IMR-90 (cell line): Measurements from ENCODE around the gene GUCY1A2. TPM values are rescaled to one million over a fixed set of nuclear protein-coding genes. Genes with fewer than 3 reads are reported as not detected.

Source experiments
- ATAC-seq: fragments of 200-7000 bp; cut with Tn5 transposase; 2 replicates; pipeline ENCODE4 v1.9.1; 2020; ENCODE audit warnings: low read depth, mild to moderate bottlenecking, moderate library complexity
- BruUV-seq: library from RNA; stranded (reverse); fragments of 400-500 nt; replicated peaks from 2 replicates; lab custom pipeline; 2021; lab: Mats Ljungman, UMichigan
- CTCF ChIA-PET: fragments of 300-600 bp; formaldehyde crosslinking; extraction: SDS; loops from one replicate; lab custom pipeline; 2021; ENCODE audit warnings: antibody characterized with exemption; lab: Yijun Ruan, JAX
- POLR2A ChIA-PET: fragments of 300-600 bp; sonication (Branson Sonifier 250); formaldehyde crosslinking; loops from one replicate; lab custom pipeline; 2022; ENCODE audit warnings: antibody characterized with exemption; ENCODE audit not compliant: unreplicated experiment; lab: Charles Lee
- DNase-seq: peaks from one replicate; pipeline ENCODE4 v3.0.0; 2013
- H2AFZ ChIP-seq: replicated peaks from 2 replicates; pipeline ENCODE3; 2013; ENCODE audit warnings: low read length, mild to moderate bottlenecking; ENCODE audit not compliant: poor library complexity
- H2AK5ac ChIP-seq: 2 replicates; pipeline ENCODE4 v1.6.1; 2013; ENCODE audit warnings: low read depth, low read length, inconsistent platforms
- H2AK9ac ChIP-seq: replicated peaks from 2 replicates; pipeline ENCODE3; 2013; ENCODE audit warnings: mild to moderate bottlenecking, low read depth, low read length, moderate library complexity; ENCODE audit not compliant: poor library complexity
- H2BK120ac ChIP-seq: 2 replicates; pipeline ENCODE4 v1.6.1; 2013; ENCODE audit warnings: low read depth, low read length, inconsistent platforms
- H2BK15ac ChIP-seq: 3 replicates; pipeline ENCODE4 v1.6.1; 2013; ENCODE audit warnings: low read depth, low read length, inconsistent platforms
- H2BK20ac ChIP-seq: 2 replicates; pipeline ENCODE4 v1.6.1; 2013; ENCODE audit warnings: low read depth, mild to moderate bottlenecking, inconsistent platforms, low read length, moderate library complexity
- H2BK5ac ChIP-seq: 2 replicates; pipeline ENCODE4 v1.6.1; 2013; ENCODE audit warnings: mild to moderate bottlenecking, low read depth, low read length, inconsistent platforms; ENCODE audit not compliant: poor library complexity, severe bottlenecking
- H3K14ac ChIP-seq: replicated peaks from 2 replicates; pipeline ENCODE4 v1.6.1; 2013; ENCODE audit warnings: low read depth, low read length, inconsistent platforms
- H3K18ac ChIP-seq: 2 replicates; pipeline ENCODE4 v1.6.1; 2013; ENCODE audit warnings: low read depth, low read length, control low read depth
- H3K23ac ChIP-seq: 2 replicates; pipeline ENCODE4 v1.6.1; 2013; ENCODE audit warnings: low read depth, low read length, inconsistent platforms
- H3K27ac ChIP-seq: 2 replicates; pipeline ENCODE4 v1.5.1; 2013; ENCODE audit warnings: mild to moderate bottlenecking, control low read depth, low read length; ENCODE audit not compliant: insufficient read depth
- H3K27me3 ChIP-seq: 2 replicates; pipeline ENCODE4 v1.6.1; 2013; ENCODE audit warnings: low read length; ENCODE audit not compliant: control insufficient read depth, insufficient read depth
- H3K36me3 ChIP-seq: 2 replicates; pipeline ENCODE4 v1.6.1; 2013; ENCODE audit warnings: low read length, mixed read lengths; ENCODE audit not compliant: control insufficient read depth, insufficient read depth
- H3K4ac ChIP-seq: 2 replicates; pipeline ENCODE4 v1.6.1; 2013; ENCODE audit warnings: low read depth, low read length, inconsistent platforms
- H3K4me1 ChIP-seq: 2 replicates; pipeline ENCODE4 v1.6.1; 2013; ENCODE audit warnings: low read length, mixed read lengths; ENCODE audit not compliant: control insufficient read depth, insufficient read depth
- H3K4me2 ChIP-seq: 2 replicates; pipeline ENCODE4 v1.6.1; 2013; ENCODE audit warnings: low read depth, mild to moderate bottlenecking, control low read depth, low read length, moderate library complexity
- H3K4me3 ChIP-seq: 2 replicates; pipeline ENCODE4 v1.5.1; 2013; ENCODE audit warnings: low read depth, mild to moderate bottlenecking, control low read depth, low read length, moderate library complexity; ENCODE audit not compliant: insufficient read depth
- H3K56ac ChIP-seq: 2 replicates; pipeline ENCODE4 v1.6.1; 2013; ENCODE audit warnings: low read length, inconsistent platforms; ENCODE audit not compliant: insufficient read depth; ENCODE audit errors: extremely low read depth
- H3K79me1 ChIP-seq, 2 experiments: 2 replicates each; pipeline ENCODE4 v1.6.1; 2013; ENCODE audit warnings: low read length in 2 of 2, inconsistent platforms in 1 of 2, low read depth in 1 of 2
- H3K9ac ChIP-seq: 2 replicates; pipeline ENCODE4 v1.6.1; 2013; ENCODE audit warnings: low read depth, low read length, control low read depth
- H3K9me1 ChIP-seq: 2 replicates; pipeline ENCODE4 v1.6.1; 2013; ENCODE audit warnings: low read length, inconsistent platforms; ENCODE audit not compliant: insufficient read depth
- H3K9me3 ChIP-seq: 2 replicates; pipeline ENCODE4 v1.6.1; 2013; ENCODE audit warnings: low read length; ENCODE audit not compliant: control insufficient read depth, insufficient read depth
- H4K20me1 ChIP-seq: 2 replicates; pipeline ENCODE4 v1.6.1; 2013; ENCODE audit warnings: low read length, inconsistent platforms; ENCODE audit not compliant: insufficient read depth
- H4K5ac ChIP-seq: 2 replicates; pipeline ENCODE4 v1.6.1; 2013; ENCODE audit warnings: mild to moderate bottlenecking, low read depth, low read length, control low read depth
- H4K8ac ChIP-seq, 2 experiments: 2 replicates each; pipeline ENCODE4 v1.6.1; 2013; ENCODE audit warnings: low read depth in 2 of 2, low read length in 2 of 2, control low read depth in 1 of 2, inconsistent platforms in 1 of 2
- H4K91ac ChIP-seq: 2 replicates; pipeline ENCODE4 v1.6.1; 2013; ENCODE audit warnings: low read depth, low read length, inconsistent platforms; ENCODE audit not compliant: insufficient read depth
- BHLHE40 ChIP-seq: fragments of 150-350 bp; IDR thresholded peaks from 2 replicates; pipeline ENCODE4 v1.6.1; 2016; ENCODE audit warnings: mild to moderate bottlenecking, low read depth, low read length
- CEBPB ChIP-seq: IDR thresholded peaks from 2 replicates; pipeline ENCODE4 v1.6.1; 2012; ENCODE audit warnings: low read depth, low read length, improper control_type of control experiment
- CHD1 ChIP-seq: IDR thresholded peaks from 2 replicates; pipeline ENCODE4 v1.6.1; 2012; ENCODE audit warnings: low read depth, low read length, improper control_type of control experiment
- CTCF ChIP-seq: conservative IDR thresholded peaks from 2 replicates; pipeline ENCODE4 v1.5.1; 2012; ENCODE audit warnings: mild to moderate bottlenecking, low read depth, low read length, improper control_type of control experiment
- ELK1 ChIP-seq: fragments of 150-350 bp; IDR thresholded peaks from 2 replicates; pipeline ENCODE4 v1.6.1; 2016; ENCODE audit warnings: low read depth, mild to moderate bottlenecking, low read length, moderate library complexity, borderline replicate concordance
- FOS ChIP-seq: fragments of 150-350 bp; IDR thresholded peaks from 2 replicates; pipeline ENCODE4 v1.6.1; 2016; ENCODE audit warnings: low read depth, low read length
- MAZ ChIP-seq: IDR thresholded peaks from 2 replicates; pipeline ENCODE4 v1.6.1; 2012; ENCODE audit warnings: low read depth, mild to moderate bottlenecking, low read length, improper control_type of control experiment, moderate library complexity, borderline replicate concordance
- MXI1 ChIP-seq: IDR thresholded peaks from 2 replicates; pipeline ENCODE4 v1.6.1; 2012; ENCODE audit warnings: low read depth, mild to moderate bottlenecking, low read length, moderate library complexity, borderline replicate concordance
- POLR2A ChIP-seq: IDR thresholded peaks from 2 replicates; pipeline ENCODE4 v1.6.1; 2012; ENCODE audit warnings: mild to moderate bottlenecking, low read depth, low read length
- RAD21 ChIP-seq: IDR thresholded peaks from 2 replicates; pipeline ENCODE4 v1.6.1; 2012; ENCODE audit warnings: low read length, improper control_type of control experiment
- RCOR1 ChIP-seq: IDR thresholded peaks from 2 replicates; pipeline ENCODE4 v1.6.1; 2012; ENCODE audit warnings: mild to moderate bottlenecking, low read length, improper control_type of control experiment; ENCODE audit not compliant: insufficient replicate concordance
- RFX5 ChIP-seq: IDR thresholded peaks from 2 replicates; pipeline ENCODE4 v1.8.0; 2012; ENCODE audit warnings: low read depth, mild to moderate bottlenecking, low read length, moderate library complexity
- USF2 ChIP-seq: fragments of 150-350 bp; IDR thresholded peaks from 2 replicates; pipeline ENCODE4 v1.6.1; 2017; ENCODE audit warnings: mild to moderate bottlenecking, antibody characterized with exemption, low read length, low read depth
- WGBS, 2 experiments: methylation state at CpG; one replicate each; pipeline versions ENCODE4 v1.1.5 to v1.1.7; 2013; ENCODE audit warnings: missing lambda C conversion rate in 2 of 2; ENCODE audit not compliant: insufficient read length in 1 of 2; ENCODE audit errors: extremely low coverage in 2 of 2; 5-methylcytosine and 5-hydroxymethylcytosine counted together
- dilution Hi-C: fragments of 300-500 bp; cut with HindIII; formaldehyde crosslinking; loops from one replicate; pipeline ENCODE4 v1.14.3; 2018; ENCODE audit warnings: low sequenced_read_pairs; ENCODE audit not compliant: unreplicated experiment
- in situ Hi-C: fragments of 300-500 bp; cut with MboI; formaldehyde crosslinking; loops from 3 replicates; pipeline ENCODE4 v1.14.3; 2019; ENCODE audit warnings: low sequenced_read_pairs, inconsistent platforms, mixed read lengths
- intact Hi-C: fragments of 100-400 bp; cut with micrococcal nuclease; formaldehyde crosslinking; loops from 2 replicates; pipeline ENCODE4 v1.10.0; 2022
- polyA plus RNA-seq, 3 experiments: library from polyadenylated mRNA; depleted of rRNA; stranded (reverse); fragments of >200 nt; gene quantifications; 2 replicates each; pipeline ENCODE4 v1.2.3, GENCODE V29; 2012; ENCODE audit warnings: low replicate concordance in 1 of 3
- total RNA-seq: library from RNA; depleted of rRNA; stranded (reverse); fragments of >200 nt; gene quantifications from 2 replicates; pipeline ENCODE4 v1.2.3, GENCODE V29; 2012

GUCY1A2 gene
- total and polyA plus RNA-seq, 2 of the 4 experiments (the other 2 are of a cell fraction), result under 0.01 to 0.03 TPM

GRCh38 chr11:106840146-106840545 is 178.1 kb downstream of the GUCY1A2 start:
- BruUV-seq, result no TSS peak

More at GRCh38 chr11:106840146-106840545, 178.1 kb downstream of the GUCY1A2 start:
- no peak overlapping the region for H2AK9ac ChIP-seq
- no peak overlapping the region for H3K4me3 ChIP-seq
- no CpG with 5 or more reads among the region's 1 CpG for WGBS, 2 experiments
- ChIA-PET POLR2A (no interaction called here), CTCF (no interaction called here)
- H3K23ac ChIP-seq, result no peak overlapping the region
- no peak overlapping the region for H4K5ac ChIP-seq
- ATAC-seq, result no peak
- H3K27me3 ChIP-seq, result no peaks in the 10 kb centered on the region
- no peak overlapping the region for H3K27ac ChIP-seq
- H3K79me1 ChIP-seq, result no peaks in the 10 kb centered on the region
- H3K4me1 ChIP-seq, result no peaks in the 10 kb centered on the region
- dilution Hi-C loops (no loop called here), in situ Hi-C loops (no loop called here), intact Hi-C loops (no loop called here)
- H3K14ac ChIP-seq, result no peak overlapping the region
- H3K9me3 ChIP-seq, result no peaks in the 10 kb centered on the region
- H2AK5ac ChIP-seq, result no peak overlapping the region
- H2BK20ac ChIP-seq, result no peak overlapping the region
- DNase-seq, result no peak
- no peak overlapping the region for H3K18ac ChIP-seq
- no peaks in the 10 kb centered on the region for H3K9me1 ChIP-seq
- H4K20me1 ChIP-seq, result no peaks in the 10 kb centered on the region
- no peak overlapping the region for H2BK120ac ChIP-seq
- H2AFZ ChIP-seq, result no peak overlapping the region
- TF ChIP-seq BHLHE40 (no peak), USF2 (no peak), RFX5 (no peak), ELK1 (no peak), CTCF (no peak), CHD1 (no peak), CEBPB (no peak), POLR2A (no peak), MXI1 (no peak), FOS (no peak), RCOR1 (no peak), MAZ (no peak), RAD21 (no peak)
- H2BK15ac ChIP-seq, result no peak overlapping the region
- H4K91ac ChIP-seq, result no peak overlapping the region
- H3K4ac ChIP-seq, result no peak overlapping the region
- no peak overlapping the region for H4K8ac ChIP-seq
- H3K4me2 ChIP-seq, result no peak overlapping the region
- no peak overlapping the region for H3K56ac ChIP-seq
- no peaks in the 10 kb centered on the region for H3K36me3 ChIP-seq
- no peak overlapping the region for H3K9ac ChIP-seq
- H2BK5ac ChIP-seq, result no peak overlapping the region
